HEK293 (cell line): ENCODE results near the gene HOXD12.

ENCODE experiments used
- PRDM1 ChIP-seq: fragments of 450-650 bp; formaldehyde crosslinking; IDR thresholded peaks from 2 replicates; pipeline ENCODE4; 2016; ENCODE audit warnings: missing biosample characterization, missing genetic modification characterization
- TCF7L2 ChIP-seq: IDR thresholded peaks from 2 replicates; pipeline ENCODE4 v1.6.1; 2011; ENCODE audit warnings: low read depth, mild to moderate bottlenecking, inconsistent platforms, low read length, moderate library complexity, borderline replicate concordance
- YY1 ChIP-seq: fragments of 450-650 bp; formaldehyde crosslinking; IDR thresholded peaks from 2 replicates; pipeline ENCODE4 v1.5.1; 2018; ENCODE audit warnings: missing biosample characterization, missing genetic modification characterization
- ZBTB20 ChIP-seq: fragments of 450-650 bp; formaldehyde crosslinking; IDR thresholded peaks from 2 replicates; pipeline ENCODE4 v1.5.1; 2016; ENCODE audit warnings: missing biosample characterization, missing genetic modification characterization
- ZNF133 ChIP-seq: fragments of 450-650 bp; formaldehyde crosslinking; IDR thresholded peaks from 2 replicates; pipeline ENCODE4 v1.5.1; 2016; ENCODE audit warnings: missing biosample characterization, missing genetic modification characterization
- ZNF558 ChIP-seq: fragments of 450-650 bp; formaldehyde crosslinking; IDR thresholded peaks from 2 replicates; pipeline ENCODE4 v1.5.1; 2016; ENCODE audit warnings: missing biosample characterization, missing genetic modification characterization
- ZNF561 ChIP-seq: fragments of 450-650 bp; IDR thresholded peaks from 2 replicates; pipeline ENCODE4 v1.5.1; 2018; ENCODE audit warnings: missing biosample characterization, missing genetic modification characterization, borderline replicate concordance
- ZNF624 ChIP-seq: fragments of 450-650 bp; formaldehyde crosslinking; IDR thresholded peaks from 2 replicates; pipeline ENCODE4 v1.5.1; 2017; ENCODE audit warnings: missing biosample characterization, missing genetic modification characterization
- ZNF677 ChIP-seq: fragments of 450-650 bp; IDR thresholded peaks from 2 replicates; pipeline ENCODE4 v1.5.0; 2018; ENCODE audit warnings: missing biosample characterization, mild to moderate bottlenecking, missing genetic modification characterization, moderate library complexity
- TF ChIP-seq, protein P1 (sequence below): fragments of 450-650 bp; formaldehyde crosslinking; IDR thresholded peaks from 2 replicates; pipeline ENCODE4 v1.5.1; 2016; ENCODE audit warnings: missing biosample characterization, missing genetic modification characterization
- TF ChIP-seq, protein P2 (sequence below): fragments of 450-650 bp; formaldehyde crosslinking; IDR thresholded peaks from 2 replicates; pipeline ENCODE4 v1.5.1; 2016; ENCODE audit warnings: missing biosample characterization, missing genetic modification characterization
- TF ChIP-seq, protein P3 (sequence below): fragments of 450-650 bp; formaldehyde crosslinking; IDR thresholded peaks from 2 replicates; pipeline ENCODE4 v1.5.1; 2016; ENCODE audit warnings: missing biosample characterization, missing genetic modification characterization

- TF ChIP-seq PRDM1 (tag by site-specific recombination) (no peak), ZNF624 (no peak), YY1 (tag by site-specific recombination) (no peak), ZNF133 (tag by site-specific recombination) (no peak), ZBTB20 (tag by site-specific recombination) (no peak), ZNF561 (tag by site-specific recombination) (no peak), ZNF558 (tag by site-specific recombination) (no peak), ZNF677 (no peak), TCF7L2 (no peak)
- TF ChIP-seq, protein P1, sequence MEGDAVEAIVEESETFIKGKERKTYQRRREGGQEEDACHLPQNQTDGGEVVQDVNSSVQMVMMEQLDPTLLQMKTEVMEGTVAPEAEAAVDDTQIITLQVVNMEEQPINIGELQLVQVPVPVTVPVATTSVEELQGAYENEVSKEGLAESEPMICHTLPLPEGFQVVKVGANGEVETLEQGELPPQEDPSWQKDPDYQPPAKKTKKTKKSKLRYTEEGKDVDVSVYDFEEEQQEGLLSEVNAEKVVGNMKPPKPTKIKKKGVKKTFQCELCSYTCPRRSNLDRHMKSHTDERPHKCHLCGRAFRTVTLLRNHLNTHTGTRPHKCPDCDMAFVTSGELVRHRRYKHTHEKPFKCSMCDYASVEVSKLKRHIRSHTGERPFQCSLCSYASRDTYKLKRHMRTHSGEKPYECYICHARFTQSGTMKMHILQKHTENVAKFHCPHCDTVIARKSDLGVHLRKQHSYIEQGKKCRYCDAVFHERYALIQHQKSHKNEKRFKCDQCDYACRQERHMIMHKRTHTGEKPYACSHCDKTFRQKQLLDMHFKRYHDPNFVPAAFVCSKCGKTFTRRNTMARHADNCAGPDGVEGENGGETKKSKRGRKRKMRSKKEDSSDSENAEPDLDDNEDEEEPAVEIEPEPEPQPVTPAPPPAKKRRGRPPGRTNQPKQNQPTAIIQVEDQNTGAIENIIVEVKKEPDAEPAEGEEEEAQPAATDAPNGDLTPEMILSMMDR (tag by site-specific recombination): no peak
- TF ChIP-seq, protein P2, sequence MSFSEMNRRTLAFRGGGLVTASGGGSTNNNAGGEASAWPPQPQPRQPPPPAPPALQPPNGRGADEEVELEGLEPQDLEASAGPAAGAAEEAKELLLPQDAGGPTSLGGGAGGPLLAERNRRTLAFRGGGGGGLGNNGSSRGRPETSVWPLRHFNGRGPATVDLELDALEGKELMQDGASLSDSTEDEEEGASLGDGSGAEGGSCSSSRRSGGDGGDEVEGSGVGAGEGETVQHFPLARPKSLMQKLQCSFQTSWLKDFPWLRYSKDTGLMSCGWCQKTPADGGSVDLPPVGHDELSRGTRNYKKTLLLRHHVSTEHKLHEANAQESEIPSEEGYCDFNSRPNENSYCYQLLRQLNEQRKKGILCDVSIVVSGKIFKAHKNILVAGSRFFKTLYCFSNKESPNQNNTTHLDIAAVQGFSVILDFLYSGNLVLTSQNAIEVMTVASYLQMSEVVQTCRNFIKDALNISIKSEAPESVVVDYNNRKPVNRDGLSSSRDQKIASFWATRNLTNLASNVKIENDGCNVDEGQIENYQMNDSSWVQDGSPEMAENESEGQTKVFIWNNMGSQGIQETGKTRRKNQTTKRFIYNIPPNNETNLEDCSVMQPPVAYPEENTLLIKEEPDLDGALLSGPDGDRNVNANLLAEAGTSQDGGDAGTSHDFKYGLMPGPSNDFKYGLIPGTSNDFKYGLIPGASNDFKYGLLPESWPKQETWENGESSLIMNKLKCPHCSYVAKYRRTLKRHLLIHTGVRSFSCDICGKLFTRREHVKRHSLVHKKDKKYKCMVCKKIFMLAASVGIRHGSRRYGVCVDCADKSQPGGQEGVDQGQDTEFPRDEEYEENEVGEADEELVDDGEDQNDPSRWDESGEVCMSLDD (tag by site-specific recombination): no peak
- TF ChIP-seq, protein P3, sequence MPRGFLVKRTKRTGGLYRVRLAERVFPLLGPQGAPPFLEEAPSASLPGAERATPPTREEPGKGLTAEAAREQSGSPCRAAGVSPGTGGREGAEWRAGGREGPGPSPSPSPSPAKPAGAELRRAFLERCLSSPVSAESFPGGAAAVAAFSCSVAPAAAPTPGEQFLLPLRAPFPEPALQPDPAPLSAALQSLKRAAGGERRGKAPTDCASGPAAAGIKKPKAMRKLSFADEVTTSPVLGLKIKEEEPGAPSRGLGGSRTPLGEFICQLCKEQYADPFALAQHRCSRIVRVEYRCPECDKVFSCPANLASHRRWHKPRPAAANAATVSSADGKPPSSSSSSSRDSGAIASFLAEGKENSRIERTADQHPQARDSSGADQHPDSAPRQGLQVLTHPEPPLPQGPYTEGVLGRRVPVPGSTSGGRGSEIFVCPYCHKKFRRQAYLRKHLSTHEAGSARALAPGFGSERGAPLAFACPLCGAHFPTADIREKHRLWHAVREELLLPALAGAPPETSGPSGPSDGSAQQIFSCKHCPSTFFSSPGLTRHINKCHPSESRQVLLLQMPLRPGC: no peak
Measured at GRCh38 chr2:176076063-176076462, 23.5 kb upstream of the HOXD12 start.
